SK-N-DZ (cell line): ENCODE measurements around the gene MYO1E.

Source experiments
- DNase-seq: peaks from one replicate; pipeline ENCODE4 v3.0.0-alpha.2; 2015; ENCODE audit warnings: low spot score

MYO1E gene

GRCh38 chr15:59321000-59321689, 51.5 kb downstream of the MYO1E start:
- no peak for DNase-seq

GRCh38 chr15:59317211-59317610, 55.5 kb downstream of the MYO1E start:
- no peak for DNase-seq

- no peak for DNase-seq
Observed at GRCh38 chr15:59315914-59316451, 56.7 kb downstream of the MYO1E start.

- no peak for DNase-seq
Observed at GRCh38 chr15:59313641-59314332, 58.9 kb downstream of the MYO1E start.

- no peak for DNase-seq
Observed at GRCh38 chr15:59312205-59312604, 60.5 kb downstream of the MYO1E start.

- DNase-seq, result no peak
Observed at GRCh38 chr15:59311195-59311594, 61.5 kb downstream of the MYO1E start.

GRCh38 chr15:59309405-59309804, 63.3 kb downstream of the MYO1E start:
- DNase-seq, result no peak

- DNase-seq, result no peak
Observed at GRCh38 chr15:59307165-59307537, 65.5 kb downstream of the MYO1E start.

GRCh38 chr15:59306520-59307164, 66.0 kb downstream of the MYO1E start:
- no peak for DNase-seq

- no peak for DNase-seq
Observed at GRCh38 chr15:59304807-59305206, 67.9 kb downstream of the MYO1E start.

GRCh38 chr15:59304034-59304795, 68.5 kb downstream of the MYO1E start:
- no peak for DNase-seq

GRCh38 chr15:59303633-59304032, 69.0 kb downstream of the MYO1E start:
- no peak for DNase-seq

GRCh38 chr15:59303136-59303535, 69.5 kb downstream of the MYO1E start:
- no peak for DNase-seq

- no peak for DNase-seq
Observed at GRCh38 chr15:59301527-59301926, 71.1 kb downstream of the MYO1E start.

GRCh38 chr15:59300618-59301139, 72.0 kb downstream of the MYO1E start:
- no peak for DNase-seq

- DNase-seq, result no peak
Observed at GRCh38 chr15:59299929-59300617, 72.6 kb downstream of the MYO1E start.

- DNase-seq, result no peak
Observed at GRCh38 chr15:59298854-59299250, 73.8 kb downstream of the MYO1E start.

- no peak for DNase-seq
Observed at GRCh38 chr15:59298225-59298853, 74.3 kb downstream of the MYO1E start.

GRCh38 chr15:59296181-59296617, 76.5 kb downstream of the MYO1E start:
- no peak for DNase-seq

- DNase-seq, result no peak
Observed at GRCh38 chr15:59295261-59296001, 77.2 kb downstream of the MYO1E start.
